GM12878 (cell line): ENCODE measurements around the gene OR4D2. TPM values are rescaled to one million over a fixed set of nuclear protein-coding genes. Genes with fewer than 3 reads are reported as not detected.

ENCODE experiments used
- ATAC-seq: fragments of 200-7000 bp; cut with Tn5 transposase; 3 replicates; pipeline ENCODE4 v1.9.1; 2020; ENCODE audit warnings: mild to moderate bottlenecking, moderate library complexity
- BruUV-seq: library from RNA; stranded (reverse); fragments of 400-500 nt; replicated peaks from 2 replicates; lab custom pipeline; 2021; lab: Mats Ljungman, UMichigan
- CTCF ChIA-PET: fragments of 300-600 bp; sonication (Branson Sonifier 250); formaldehyde crosslinking; extraction: SDS; loops from one replicate; lab custom pipeline; 2021; ENCODE audit warnings: inconsistent platforms; lab: Yijun Ruan, JAX
- POLR2A ChIA-PET: fragments of 350-600 bp; formaldehyde crosslinking; extraction: SDS; loops from one replicate; lab custom pipeline; 2021; ENCODE audit warnings: inconsistent platforms; lab: Charles Lee
- RAD21 ChIA-PET: fragments of 300-600 bp; sonication (Branson Sonifier 250); formaldehyde crosslinking; loops from one replicate; lab custom pipeline; 2023; ENCODE audit warnings: antibody characterized with exemption; ENCODE audit not compliant: unreplicated experiment; lab: Charles Lee
- SMC1A ChIA-PET: fragments of 300-600 bp; sonication (Branson Sonifier 250); formaldehyde crosslinking; loops from one replicate; lab custom pipeline; 2023; ENCODE audit not compliant: unreplicated experiment, uncharacterized antibody; lab: Charles Lee
- DNase-seq: peaks from one replicate; pipeline ENCODE4 v3.0.0-alpha.2; 2011; ENCODE audit warnings: low read depth, low spot score
- FAIRE-seq: peaks from 3 replicates; lab custom pipeline; 2011; peaks lifted over from hg19 to GRCh38; lab: Jason Lieb, UNC
- H2AFZ ChIP-seq: 2 replicates; pipeline ENCODE4 v1.6.0; 2011; ENCODE audit warnings: low read depth, low read length, control low read depth; ENCODE audit not compliant: control insufficient read depth
- H3K27ac ChIP-seq: 2 replicates; pipeline ENCODE4 v1.5.1; 2011; ENCODE audit warnings: control low read depth; ENCODE audit not compliant: control insufficient read depth, insufficient read depth
- H3K27me3 ChIP-seq, 2 experiments: replicated peaks in 1 of 2; 2 replicates each; pipeline versions ENCODE4 v1.6.0 to v1.6.1; 2011; ENCODE audit warnings: low read length in 1 of 2; ENCODE audit not compliant: control insufficient read depth in 2 of 2, insufficient read depth in 2 of 2
- H3K36me3 ChIP-seq, 2 experiments: 2 replicates each; pipeline ENCODE4 v1.5.1; 2011; ENCODE audit warnings: low read length in 1 of 2; ENCODE audit not compliant: control insufficient read depth in 2 of 2, insufficient read depth in 2 of 2
- H3K4me1 ChIP-seq: 2 replicates; pipeline ENCODE4 v1.6.1; 2011; ENCODE audit warnings: mild to moderate bottlenecking, low read length, moderate library complexity, mixed read lengths; ENCODE audit not compliant: control insufficient read depth, insufficient read depth
- H3K4me2 ChIP-seq: 2 replicates; pipeline ENCODE4 v1.6.0; 2011; ENCODE audit warnings: control low read depth; ENCODE audit not compliant: control insufficient read depth, insufficient read depth
- H3K4me3 ChIP-seq: fragments of 200-600 bp; sonication (generic); 2 replicates; pipeline ENCODE4 v1.5.1; 2016
- H3K79me2 ChIP-seq: 2 replicates; pipeline ENCODE4 v1.6.0; 2011; ENCODE audit warnings: low read length; ENCODE audit not compliant: control insufficient read depth, insufficient read depth
- H3K9ac ChIP-seq: 2 replicates; pipeline ENCODE4 v1.8.0; 2011; ENCODE audit warnings: low read length, control low read depth, mixed read lengths; ENCODE audit not compliant: control insufficient read depth, insufficient read depth
- H3K9me3 ChIP-seq: replicated peaks from 3 replicates; pipeline ENCODE4 v1.5.1; 2011; ENCODE audit warnings: mild to moderate bottlenecking, low read length; ENCODE audit not compliant: control insufficient read depth, insufficient read depth
- H4K20me1 ChIP-seq: 2 replicates; pipeline ENCODE4 v1.6.0; 2011; ENCODE audit not compliant: control insufficient read depth, insufficient read depth
- CREB1 ChIP-seq: IDR thresholded peaks from 2 replicates; pipeline ENCODE4 v1.6.1; 2012; ENCODE audit warnings: low read depth, mild to moderate bottlenecking, inconsistent platforms
- CTCF ChIP-seq, 3 experiments: IDR thresholded peaks in 2 of 3; conservative IDR thresholded peaks in 1 of 3; 2 replicates each; pipeline ENCODE4 v1.5.1; 2011; ENCODE audit warnings: low read depth in 3 of 3, low read length in 3 of 3, mild to moderate bottlenecking in 3 of 3, control low read depth in 2 of 3, moderate library complexity in 2 of 3, inconsistent platforms in 1 of 3, mixed read lengths in 1 of 3; ENCODE audit not compliant: control insufficient read depth in 2 of 3, insufficient read depth in 1 of 3; ENCODE audit errors: extremely low read depth in 1 of 3
- FOS ChIP-seq: IDR thresholded peaks from 3 replicates; pipeline ENCODE4 v1.6.1; 2011; ENCODE audit warnings: borderline replicate concordance; ENCODE audit not compliant: insufficient read length; ENCODE audit errors: extremely low read depth
- MTA2 ChIP-seq: fragments of 450-650 bp; IDR thresholded peaks from 2 replicates; pipeline ENCODE4 v1.6.1; 2016; ENCODE audit warnings: low read depth, mild to moderate bottlenecking, moderate library complexity
- MYC ChIP-seq: IDR thresholded peaks from 2 replicates; pipeline ENCODE4 v1.6.1; 2011; ENCODE audit warnings: mild to moderate bottlenecking, low read length, moderate library complexity, inconsistent platforms; ENCODE audit not compliant: insufficient read depth, insufficient replicate concordance, insufficient read length, severe bottlenecking
- NFYB ChIP-seq: IDR thresholded peaks from 2 replicates; pipeline ENCODE4 v1.6.1; 2011; ENCODE audit warnings: low read depth, mild to moderate bottlenecking, low read length, improper control_type of control experiment, moderate library complexity; ENCODE audit not compliant: insufficient read depth
- NR2C2 ChIP-seq: IDR thresholded peaks from 2 replicates; pipeline ENCODE4 v1.6.1; 2011; ENCODE audit warnings: borderline replicate concordance, low read depth; ENCODE audit not compliant: control insufficient read depth, insufficient read length
- PAX8 ChIP-seq: fragments of 450-650 bp; IDR thresholded peaks from 2 replicates; pipeline ENCODE4 v1.6.1; 2017; ENCODE audit warnings: mild to moderate bottlenecking, moderate library complexity
- RAD21 ChIP-seq: IDR thresholded peaks from 2 replicates; pipeline ENCODE4 v1.6.1; 2011; ENCODE audit warnings: mild to moderate bottlenecking, low read depth, low read length, moderate library complexity; ENCODE audit not compliant: insufficient read depth
- RAD51 ChIP-seq: fragments of 450-650 bp; IDR thresholded peaks from 2 replicates; pipeline ENCODE4 v1.6.1; 2016; ENCODE audit warnings: moderate library complexity, mild to moderate bottlenecking, inconsistent platforms
- RFX5 ChIP-seq: IDR thresholded peaks from 2 replicates; pipeline ENCODE4 v1.6.1; 2011; ENCODE audit warnings: low read depth, low read length, improper control_type of control experiment
- SUZ12 ChIP-seq: fragments of 200-600 bp; sonication (generic); IDR thresholded peaks from one replicate; pipeline ENCODE4 v1.6.1; 2018; ENCODE audit warnings: antibody characterized with exemption, mild to moderate bottlenecking; ENCODE audit not compliant: unreplicated experiment
- YY1 ChIP-seq: IDR thresholded peaks from 2 replicates; pipeline ENCODE4 v1.6.1; 2011; ENCODE audit warnings: low read depth, mild to moderate bottlenecking, low read length
- ZBTB33 ChIP-seq: fragments of 450-650 bp; IDR thresholded peaks from 2 replicates; pipeline ENCODE4 v1.6.1; 2017; ENCODE audit warnings: mild to moderate bottlenecking
- ZNF274 ChIP-seq: IDR thresholded peaks from one replicate; pipeline ENCODE4 v1.8.0; 2011; ENCODE audit not compliant: insufficient read length, insufficient read depth
- WGBS: methylation state at CpG from one replicate; pipeline ENCODE4 v1.1.6; 2016; ENCODE audit warnings: low lambda C conversion rate; ENCODE audit not compliant: insufficient replicate concordance, insufficient coverage; ENCODE audit errors: missing lambda C conversion rate; 5-methylcytosine and 5-hydroxymethylcytosine counted together
- in situ Hi-C: fragments of 300-500 bp; cut with MboI; formaldehyde crosslinking; loops from 9 replicates; pipeline ENCODE4 v1.14.3; 2018; ENCODE audit warnings: mixed read lengths
- intact Hi-C: fragments of 100-400 bp; cut with micrococcal nuclease; formaldehyde crosslinking; loops from one replicate; pipeline ENCODE4 v1.14.2; 2022; ENCODE audit not compliant: unreplicated experiment
- polyA plus RNA-seq, 11 experiments: library from polyadenylated mRNA; depleted of rRNA in 4 of 11; unstranded in 6 of 11; stranded (reverse) in 5 of 11; fragments of >200 nt; fragmentation: Nextera tagmentation in 4 of 11; fragmentation: Illumina TruSeq in 1 of 11; extraction: Ambion mirVana in 4 of 11; extraction: Trizol in 1 of 11; gene quantifications; 1 replicate in 1 of 11; 2 replicates in 10 of 11; pipeline versions ENCODE4 v1.2.1 to v1.2.3, GENCODE V29; 2011 to 2016; ENCODE audit warnings: inconsistent platforms in 2 of 11, missing spikeins in 2 of 11, low read depth in 1 of 11
- total RNA-seq, 4 experiments: library from RNA; depleted of rRNA in 3 of 4; stranded (reverse); fragments of >200 nt in 3 of 4; fragmentation: Illumina TruSeq in 1 of 4; extraction: Trizol in 1 of 4; gene quantifications; 2 replicates each; pipeline versions ENCODE4 v1.2.1 to v1.2.3, GENCODE V29; 2013 to 2021

Gene OR4D2
- total and polyA plus RNA-seq, 10 of the 15 experiments (the other 5 are each of a cell fraction or from before 2014, with no cell fraction given) = 0.04 TPM; not detected in 9

GRCh38 chr17:58120195-58120822 is 46.5 kb upstream of the OR4D2 start (continued):
- TF ChIP-seq FOS = no peak
- no peak for TF ChIP-seq MYC
- TF ChIP-seq, all 136 proteins: peak for 2

GRCh38 chr17:58121925-58122324 is 44.9 kb upstream of the OR4D2 start:
- Histone ChIP-seq H3K9me3 (no peaks in the 10 kb centered on the region), H3K9ac (no peak overlapping the region), H3K79me2 (no peaks in the 10 kb centered on the region), H3K4me1 (no peaks in the 10 kb centered on the region), H2AFZ (no peak overlapping the region), H3K36me3 (no peaks in the 10 kb centered on the region), H3K4me2 (no peak overlapping the region)
- BruUV-seq = no TSS peak
- no peak for FAIRE-seq
- in situ Hi-C loops = no loop called here
- ATAC-seq = no peak
- WGBS = 20% methylated on average over 5 of the region's 5 CpGs
- CTCF ChIA-PET = interaction anchor here (0.6 to 1.6 kb wide), 5 partner anchors 14 to 279 kb away, joined by 3 to 4 read pairs (median 3); no protein-coding TSS in a partner anchor
- no peak for DNase-seq
- intact Hi-C loops = loop anchor here (1.0 kb wide), 1 partner anchor 325 kb away; no protein-coding TSS in a partner anchor
- TF ChIP-seq RAD21 (peak; percentile 39), ZBTB33 (no peak), PAX8 (no peak), ZNF274 (no peak), SUZ12 (no peak), RFX5 (no peak), CTCF (IDR thresholded peaks at IDR 0.05 in 2 of 3, conservative IDR thresholded peaks at IDR 0.05 in 1 of 3; ENCODE audit: control insufficient read depth in 2 of 3, extremely low read depth in 1 of 3, insufficient read depth in 1 of 3, low read depth in 3 of 3, low read length in 3 of 3) (peak; percentile 9 to 39 (median 35); a peak in 4 of 6 replicates), YY1 (peak; percentile 77), MTA2 (no peak), CREB1 (no peak), NR2C2 (no peak), RAD51 (no peak), NFYB (no peak)
- TF ChIP-seq, all 136 proteins: peak for 3
- H3K27ac ChIP-seq = no peak overlapping the region
- ChIA-PET RAD21 (interaction anchor here (1.1 kb wide), 1 partner anchor 196 kb away, joined by 4 read pairs; no protein-coding TSS in a partner anchor), POLR2A (interaction anchor here (0.7 kb wide), 2 partner anchors 54 to 559 kb away, joined by 3 read pairs; no protein-coding TSS in a partner anchor), SMC1A (interaction anchor here (0.9 to 1.6 kb wide), 2 partner anchors 11 to 39 kb away, joined by 3 to 4 read pairs; no protein-coding TSS in a partner anchor)
- no peak overlapping the region for H3K4me3 ChIP-seq
- no peaks in the 10 kb centered on the region for H4K20me1 ChIP-seq
- H3K27me3 ChIP-seq = no peaks in the 10 kb centered on the region
